Left renal cortex interstitium (tissue), 4 donors: ENCODE measurements around the gene TANK. TPM values are rescaled to one million over a fixed set of nuclear protein-coding genes. Genes with fewer than 3 reads are reported as not detected.
"Not testable (repeated sequence)": the region's sequence is repeated elsewhere in the genome, so short reads cannot be mapped to it uniquely, and the experiment has no call there.

Experiments used
- DNase-seq, 4 donors: peaks; one replicate each; pipeline ENCODE4 v3.0.0-alpha.2; 2013; ENCODE audit warnings: low read depth in 4 of 4, low spot score in 2 of 4, missing footprints in 1 of 4
- polyA plus RNA-seq, 4 donors: library from polyadenylated mRNA; unstranded; fragments of 120-200 nt; gene quantifications; one replicate each; pipeline ENCODE4 v1.2.1, GENCODE V29; 2013; ENCODE audit not compliant: insufficient read length in 4 of 4

The TANK gene
- polyA plus RNA-seq, 4 donors, result 47.9 to 67.4 (median 55.9) TPM

- no peak for DNase-seq
Measured at GRCh38 chr2:161165811-161166210, 5.6 kb downstream of the TANK start.

GRCh38 chr2:161166538-161167409 lies 6.5 kb downstream of the TANK start:
- no peak for DNase-seq

- no peak for DNase-seq
Measured at GRCh38 chr2:161169335-161169734, 9.1 kb downstream of the TANK start.

GRCh38 chr2:161170377-161170776 lies 10.1 kb downstream of the TANK start:
- DNase-seq, result no peak

GRCh38 chr2:161170958-161171932 lies 11.0 kb downstream of the TANK start:
- DNase-seq, result no peak

- no peak for DNase-seq
Measured at GRCh38 chr2:161172901-161173540, 12.8 kb downstream of the TANK start.

- DNase-seq, result no peak
Measured at GRCh38 chr2:161173541-161174194, 13.4 kb downstream of the TANK start.

GRCh38 chr2:161177969-161178368 lies 17.7 kb downstream of the TANK start:
- no peak for DNase-seq

GRCh38 chr2:161178756-161179155 lies 18.5 kb downstream of the TANK start:
- no peak for DNase-seq

GRCh38 chr2:161190050-161190449 lies 29.8 kb downstream of the TANK start:
- no peak for DNase-seq

- not testable (repeated sequence) for DNase-seq
Measured at GRCh38 chr2:161195602-161196001, 35.4 kb downstream of the TANK start.

GRCh38 chr2:161199912-161200701 lies 39.9 kb downstream of the TANK start:
- no peak for DNase-seq

GRCh38 chr2:161204846-161205245 lies 44.6 kb downstream of the TANK start:
- no peak for DNase-seq

GRCh38 chr2:161206471-161207032 lies 46.3 kb downstream of the TANK start:
- DNase-seq, result no peak

- DNase-seq, result no peak
Measured at GRCh38 chr2:161207941-161208340, 47.7 kb downstream of the TANK start.

GRCh38 chr2:161208527-161209139 lies 48.4 kb downstream of the TANK start:
- no peak for DNase-seq

GRCh38 chr2:161209902-161210301 lies 49.7 kb downstream of the TANK start:
- DNase-seq, result no peak

- no peak for DNase-seq
Measured at GRCh38 chr2:161217597-161218185, 57.5 kb downstream of the TANK start.
